CD4-positive, alpha-beta memory T cell (primary cell): Measurements from ENCODE around the gene PDE4C. TPM values are rescaled to one million over a fixed set of nuclear protein-coding genes. Genes with fewer than 3 reads are reported as not detected.

Source experiments
- CTCF ChIA-PET: fragments of 350-600 bp; sonication (Branson Sonifier 250); formaldehyde crosslinking; loops from one replicate; lab custom pipeline; 2021; ENCODE audit warnings: inconsistent platforms; ENCODE audit not compliant: partially characterized antibody; lab: Charles Lee
- POLR2A ChIA-PET: fragments of 350-600 bp; sonication (Branson Sonifier 250); formaldehyde crosslinking; loops from one replicate; lab custom pipeline; 2021; ENCODE audit not compliant: partially characterized antibody; lab: Charles Lee
- DNase-seq, 5 donors: peaks; one replicate each; pipeline versions ENCODE4 v3.0.0 to v3.0.0-alpha.2; 2020 to 2022; ENCODE audit warnings: mixed read lengths in 1 of 5
- H3K27ac ChIP-seq: one replicate; pipeline ENCODE4 v1.7.0; 2013; ENCODE audit warnings: low read depth, low read length
- H3K27me3 ChIP-seq: 2 replicates; pipeline ENCODE4 v1.7.0; 2013; ENCODE audit warnings: mild to moderate bottlenecking, low read length, moderate library complexity; ENCODE audit not compliant: insufficient read depth
- H3K36me3 ChIP-seq: 2 replicates; pipeline ENCODE4 v1.7.0; 2013; ENCODE audit warnings: mild to moderate bottlenecking, low read length, moderate library complexity; ENCODE audit not compliant: insufficient read depth
- H3K4me1 ChIP-seq: 2 replicates; pipeline ENCODE4 v1.7.0; 2013; ENCODE audit warnings: mild to moderate bottlenecking, low read length, moderate library complexity; ENCODE audit not compliant: insufficient read depth
- H3K4me3 ChIP-seq, 2 donors: one replicate each; pipeline ENCODE4 v1.7.0; 2013; ENCODE audit warnings: low read length in 2 of 2, mild to moderate bottlenecking in 1 of 2
- H3K9me3 ChIP-seq, 2 donors: one replicate each; pipeline ENCODE4 v1.7.0; 2013; ENCODE audit warnings: low read length in 2 of 2, control low read depth in 1 of 2; ENCODE audit not compliant: control insufficient read depth in 1 of 2
- H3K27ac Mint-ChIP-seq, 7 donors: one replicate each; pipeline ENCODE4 v1.8.0; 2020 to 2021; ENCODE audit warnings: mixed read lengths in 7 of 7, mild to moderate bottlenecking in 6 of 7, inconsistent platforms in 3 of 7, moderate library complexity in 3 of 7
- H3K27me3 Mint-ChIP-seq, 2 donors: one replicate each; pipeline ENCODE4 v1.8.0; 2020 to 2021; ENCODE audit warnings: mixed read lengths in 2 of 2
- H3K36me3 Mint-ChIP-seq, 2 donors: one replicate each; pipeline ENCODE4 v1.8.0; 2020 to 2021; ENCODE audit warnings: mixed read lengths in 2 of 2, inconsistent platforms in 1 of 2, mild to moderate bottlenecking in 1 of 2
- H3K4me1 Mint-ChIP-seq, 4 donors: one replicate each; pipeline ENCODE4 v1.8.0; 2020 to 2021; ENCODE audit warnings: mixed read lengths in 4 of 4, mild to moderate bottlenecking in 1 of 4
- H3K4me3 Mint-ChIP-seq, 8 donors: one replicate each; pipeline ENCODE4 v1.8.0; 2020 to 2021; ENCODE audit warnings: mixed read lengths in 8 of 8, mild to moderate bottlenecking in 7 of 8, moderate library complexity in 6 of 8, inconsistent platforms in 3 of 8
- H3K9me3 Mint-ChIP-seq, 8 donors: one replicate each; pipeline ENCODE4 v1.8.0; 2020 to 2021; ENCODE audit warnings: mixed read lengths in 8 of 8, mild to moderate bottlenecking in 5 of 8, inconsistent platforms in 3 of 8, moderate library complexity in 1 of 8
- intact Hi-C: fragments of 100-400 bp; cut with micrococcal nuclease; formaldehyde crosslinking; loops from one replicate; pipeline ENCODE4 v1.15.1; 2023
- polyA plus RNA-seq, 2 donors: library from polyadenylated mRNA; unstranded; fragments of 300-500 nt; fragmentation: Illumina TruSeq; gene quantifications; one replicate each; pipeline ENCODE4 v1.2.3, GENCODE V29; 2021
- total RNA-seq, 2 experiments: library from RNA; stranded (reverse); gene quantifications; one replicate each; pipeline ENCODE4 v1.2.3, GENCODE V29; 2021

The PDE4C gene
- total and polyA plus RNA-seq, 4 experiments from 2014 or later: 0.52 TPM; not detected in 3

- H3K36me3 ChIP-seq: peaks cover 18% of the 10 kb centered on the region
- DNase-seq: no peak
- Mint-ChIP-seq H3K4me3 (peak overlapping the region in 1 of 8 donors; percentile 18), H3K36me3 (peaks cover 18 to 30% of the 10 kb centered on the region in 2 donors), H3K9me3 (peaks cover 0 to 43% (median 0%) of the 10 kb centered on the region in 8 donors), H3K27ac (peak overlapping the region in 3 of 7 donors; percentile 29 to 93 (median 66)), H3K4me1 (peaks cover 7 to 35% (median 19%) of the 10 kb centered on the region in 4 donors), H3K27me3 (no peaks in the 10 kb centered on the region)
- no peaks in the 10 kb centered on the region for H3K9me3 ChIP-seq
- ChIA-PET POLR2A (interaction anchor here (3.9 to 27.2 kb wide), 2 partner anchors 11 to 51 kb away, joined by 34 to 1691 read pairs; partner anchors contain the start of genes JUND and LSM4), CTCF (interaction anchor here (1.1 to 18.3 kb wide), 6 partner anchors 7 to 319 kb away, joined by 3 to 542 read pairs (median 5); no protein-coding TSS in a partner anchor)
- peaks cover 15% of the 10 kb centered on the region for H3K4me1 ChIP-seq
- intact Hi-C loops: no loop called here
- H3K4me3 ChIP-seq: no peak overlapping the region
- no peaks in the 10 kb centered on the region for H3K27me3 ChIP-seq
- no peak overlapping the region for H3K27ac ChIP-seq
These were observed 43.0 kb upstream of the PDE4C start for GRCh38 chr19:18269070-18269723.

DNA sequence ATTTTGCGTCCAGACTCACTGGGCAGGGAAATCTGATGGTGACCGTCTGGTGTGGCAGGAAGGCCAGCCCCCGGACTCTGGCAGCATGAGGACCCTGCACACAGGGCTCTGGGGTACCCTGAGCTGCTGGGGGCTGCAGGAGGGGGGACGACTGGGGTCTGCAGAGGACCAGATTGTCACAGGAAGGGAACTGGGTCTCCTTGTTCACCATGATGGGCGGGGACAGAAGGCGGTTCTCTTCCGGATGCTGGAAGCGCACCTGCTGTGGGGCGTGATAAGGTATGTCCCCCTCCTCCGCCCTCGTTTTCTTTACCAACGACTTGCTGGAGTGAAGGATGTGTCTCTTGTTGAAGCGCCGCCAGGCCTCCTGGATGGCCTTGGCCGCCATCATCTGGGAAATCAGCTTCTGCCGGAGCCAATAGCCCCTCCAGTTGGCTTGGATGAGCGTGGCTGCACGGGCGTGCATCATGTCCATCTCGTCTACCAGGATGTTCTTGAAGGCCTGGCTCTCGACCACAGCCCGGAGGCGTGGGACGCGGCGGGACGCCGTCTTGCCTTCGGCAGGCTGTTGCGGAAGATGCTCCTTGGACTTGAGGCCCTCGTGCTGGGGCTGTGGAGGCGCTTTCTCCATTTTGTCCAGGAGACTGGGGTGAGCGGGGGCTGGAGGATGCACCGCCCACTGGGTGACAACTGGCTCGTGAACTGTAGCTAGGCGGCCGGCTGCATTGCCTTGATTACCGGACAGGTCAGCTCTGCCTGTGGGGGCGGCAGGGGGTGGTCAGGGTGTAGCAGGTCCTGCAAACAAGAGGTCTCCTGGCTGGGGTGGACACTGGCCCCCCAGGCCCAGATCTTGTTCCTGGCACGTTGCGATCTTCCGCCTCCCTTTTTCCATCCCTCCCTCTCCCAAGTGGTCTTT, 40.8 kb upstream of the PDE4C start:
- no peak overlapping the region for H3K27ac ChIP-seq
- no peak overlapping the region for H3K4me3 ChIP-seq
- H3K4me3 Mint-ChIP-seq: no peak overlapping the region
- peak in 2 of 5 donors; percentile 7 to 29 for DNase-seq
- peaks cover 13% of the 10 kb centered on the region for H3K4me1 ChIP-seq
- no peaks in the 10 kb centered on the region for H3K27me3 ChIP-seq
- H3K36me3 Mint-ChIP-seq: peaks cover 18 to 25% of the 10 kb centered on the region in 2 donors
- peaks cover 0 to 24% (median 0%) of the 10 kb centered on the region in 8 donors for H3K9me3 Mint-ChIP-seq
- CTCF ChIA-PET: no interaction called here
- H3K27me3 Mint-ChIP-seq: no peaks in the 10 kb centered on the region
- H3K36me3 ChIP-seq: peaks cover 18% of the 10 kb centered on the region
- peaks cover 6 to 21% (median 13%) of the 10 kb centered on the region in 4 donors for H3K4me1 Mint-ChIP-seq
- H3K9me3 ChIP-seq: no peaks in the 10 kb centered on the region
- POLR2A ChIA-PET: interaction anchor here (1.0 kb wide), 1 partner anchor 11 kb away, joined by 3 read pairs; no protein-coding TSS in a partner anchor
- peak overlapping the region in 1 of 7 donors; percentile 29 for H3K27ac Mint-ChIP-seq
- intact Hi-C loops: no loop called here

DNA sequence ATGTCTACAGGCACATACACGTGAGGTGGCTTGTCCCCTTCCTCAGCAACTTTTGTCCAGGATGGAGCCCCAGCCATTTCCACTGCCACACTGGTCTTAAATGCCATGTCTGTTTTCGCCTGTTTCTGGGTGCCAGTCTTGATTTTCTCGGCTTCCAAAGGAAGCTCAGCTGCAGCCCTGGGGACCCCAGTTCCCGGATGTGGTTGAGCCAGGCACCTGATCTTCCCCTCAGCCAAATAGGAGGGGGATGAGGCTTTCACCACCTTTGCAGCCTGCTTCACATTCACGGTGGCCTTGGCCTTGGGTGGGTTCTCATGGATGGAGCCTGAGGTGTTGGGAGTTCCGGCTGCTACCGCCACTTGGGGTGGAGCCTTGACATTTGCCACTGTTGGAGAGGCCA, 39.3 kb upstream of the PDE4C start:
- no peaks in the 10 kb centered on the region for H3K27me3 Mint-ChIP-seq
- Histone ChIP-seq H3K4me3 (no peak overlapping the region), H3K4me1 (peaks cover 13% of the 10 kb centered on the region), H3K36me3 (peaks cover 18% of the 10 kb centered on the region), H3K9me3 (no peaks in the 10 kb centered on the region), H3K27me3 (no peaks in the 10 kb centered on the region), H3K27ac (no peak overlapping the region)
- peaks cover 4 to 18% (median 12%) of the 10 kb centered on the region in 4 donors for H3K4me1 Mint-ChIP-seq
- peak overlapping the region in 1 of 8 donors; percentile 1 for H3K4me3 Mint-ChIP-seq
- intact Hi-C loops: no loop called here
- CTCF ChIA-PET: no interaction called here
- peak overlapping the region in 2 of 7 donors; percentile 55 to 70 for H3K27ac Mint-ChIP-seq
- POLR2A ChIA-PET: no interaction called here
- peak in 1 of 5 donors; percentile 18 for DNase-seq
- H3K36me3 Mint-ChIP-seq: peaks cover 18 to 23% of the 10 kb centered on the region in 2 donors
- peaks cover 0 to 23% (median 0%) of the 10 kb centered on the region in 8 donors for H3K9me3 Mint-ChIP-seq

DNA sequence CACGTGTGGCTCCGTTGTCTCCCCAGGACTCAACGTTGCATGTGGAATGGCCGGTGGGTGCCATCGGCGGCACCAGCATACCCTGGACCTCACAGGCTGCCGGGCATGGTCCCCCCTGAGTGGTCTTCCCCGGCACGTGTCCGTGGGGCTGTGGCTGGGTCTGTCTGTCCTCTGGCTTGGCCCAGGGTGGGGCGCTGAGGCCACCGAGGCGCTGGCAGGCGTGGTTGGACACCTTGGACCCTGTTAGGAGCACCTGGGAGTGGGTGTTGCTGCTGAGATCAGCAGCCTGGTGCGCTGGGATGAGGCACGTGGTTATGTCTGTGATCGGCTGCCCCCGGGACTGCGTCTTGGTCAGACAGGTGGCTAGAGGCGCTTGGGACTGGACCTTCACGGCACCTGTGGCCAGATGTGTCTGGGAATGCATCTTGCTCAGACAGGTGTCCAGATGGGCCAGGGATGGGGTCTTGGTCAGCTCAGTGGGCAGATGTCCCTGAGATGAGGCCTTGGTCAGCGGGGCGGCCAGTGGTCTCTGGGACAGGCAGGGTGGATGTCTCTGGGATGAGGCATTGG, 38.8 kb upstream of the PDE4C start:
- Histone ChIP-seq H3K4me1 (peaks cover 13% of the 10 kb centered on the region), H3K27me3 (no peaks in the 10 kb centered on the region), H3K27ac (no peak overlapping the region), H3K4me3 (no peak overlapping the region), H3K36me3 (peaks cover 18% of the 10 kb centered on the region), H3K9me3 (no peaks in the 10 kb centered on the region)
- H3K4me3 Mint-ChIP-seq: no peak overlapping the region
- ChIA-PET POLR2A (no interaction called here), CTCF (no interaction called here)
- intact Hi-C loops: no loop called here
- peaks cover 4 to 18% (median 12%) of the 10 kb centered on the region in 4 donors for H3K4me1 Mint-ChIP-seq
- H3K27ac Mint-ChIP-seq: peak overlapping the region in 2 of 7 donors; percentile 55 to 70
- H3K9me3 Mint-ChIP-seq: peaks cover 0 to 23% (median 0%) of the 10 kb centered on the region in 8 donors
- peaks cover 18 to 23% of the 10 kb centered on the region in 2 donors for H3K36me3 Mint-ChIP-seq
- DNase-seq: peak in 1 of 5 donors; percentile 30
- no peaks in the 10 kb centered on the region for H3K27me3 Mint-ChIP-seq

DNA sequence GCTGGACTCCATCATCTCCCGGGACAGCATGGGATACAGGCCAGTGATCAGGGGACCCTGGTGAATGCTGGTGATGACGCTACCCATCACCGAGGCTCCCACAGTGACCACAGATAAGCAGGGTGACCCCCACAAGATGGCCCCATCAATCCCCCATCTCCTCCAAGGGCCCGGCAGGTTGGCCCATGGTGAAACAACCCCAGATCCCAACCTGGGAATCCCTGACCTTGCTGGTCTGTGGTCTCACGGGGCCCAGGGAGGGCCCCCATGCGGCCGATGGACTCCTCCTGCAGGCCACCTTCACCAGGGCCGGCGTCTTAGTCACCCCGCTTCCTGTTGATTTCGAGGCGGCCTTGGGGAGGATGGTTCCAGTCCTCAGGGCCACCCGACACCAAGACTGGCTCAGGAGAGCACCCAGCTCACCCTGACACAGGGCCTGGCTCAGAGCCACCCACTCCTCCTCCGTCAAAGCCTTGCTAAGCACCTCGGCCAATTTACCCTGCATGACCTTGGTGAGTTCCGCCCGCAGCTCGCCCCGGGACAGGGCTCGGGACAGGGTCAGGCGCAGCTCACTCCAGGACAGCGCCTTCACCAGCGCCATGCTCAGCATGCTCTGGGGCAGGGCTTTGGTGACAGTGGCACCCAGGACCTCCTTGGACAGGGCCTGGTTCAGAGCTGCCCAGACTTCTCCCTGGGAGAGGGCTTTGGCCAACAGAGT, 38.1 kb upstream of the PDE4C start:
- Histone ChIP-seq H3K27me3 (no peaks in the 10 kb centered on the region), H3K4me1 (peaks cover 13% of the 10 kb centered on the region), H3K36me3 (peaks cover 18% of the 10 kb centered on the region), H3K9me3 (no peaks in the 10 kb centered on the region), H3K27ac (no peak overlapping the region), H3K4me3 (no peak overlapping the region)
- H3K27me3 Mint-ChIP-seq: no peaks in the 10 kb centered on the region
- H3K27ac Mint-ChIP-seq: no peak overlapping the region
- no peak overlapping the region for H3K4me3 Mint-ChIP-seq
- intact Hi-C loops: no loop called here
- POLR2A ChIA-PET: no interaction called here
- H3K9me3 Mint-ChIP-seq: peaks cover 0 to 23% (median 0%) of the 10 kb centered on the region in 8 donors
- CTCF ChIA-PET: no interaction called here
- peak in 2 of 5 donors; percentile 7 to 33 for DNase-seq
- H3K36me3 Mint-ChIP-seq: peaks cover 18 to 23% of the 10 kb centered on the region in 2 donors
- H3K4me1 Mint-ChIP-seq: peaks cover 4 to 18% (median 11%) of the 10 kb centered on the region in 4 donors

- peaks cover 18% of the 10 kb centered on the region for H3K36me3 ChIP-seq
- no peaks in the 10 kb centered on the region for H3K27me3 ChIP-seq
- no peaks in the 10 kb centered on the region for H3K9me3 ChIP-seq
- DNase-seq: peak in 1 of 5 donors; percentile 27
- ChIA-PET CTCF (interaction anchor here (1.1 to 1.4 kb wide), 3 partner anchors 10 to 65 kb away, joined by 3 to 5 read pairs (median 3); partner anchors contain the start of gene IQCN), POLR2A (interaction anchor here (1.2 kb wide), 1 partner anchor 16 kb away, joined by 7 read pairs; no protein-coding TSS in a partner anchor)
- Mint-ChIP-seq H3K9me3 (peaks cover 0 to 21% (median 0%) of the 10 kb centered on the region in 8 donors), H3K36me3 (peaks cover 18 to 19% of the 10 kb centered on the region in 2 donors), H3K27ac (peak overlapping the region in 1 of 7 donors; percentile 54), H3K27me3 (no peaks in the 10 kb centered on the region), H3K4me3 (no peak overlapping the region), H3K4me1 (peaks cover 4 to 18% (median 11%) of the 10 kb centered on the region in 4 donors)
- H3K4me1 ChIP-seq: peaks cover 13% of the 10 kb centered on the region
- no peak overlapping the region for H3K4me3 ChIP-seq
- H3K27ac ChIP-seq: no peak overlapping the region
- intact Hi-C loops: no loop called here
These were observed 37.3 kb upstream of the PDE4C start for GRCh38 chr19:18263324-18264136.
